K562 (cell line): ENCODE results near the gene ZNF24. TPM values are rescaled to one million over a fixed set of nuclear protein-coding genes. Genes with fewer than 3 reads are reported as not detected.

Experiments used
- ARID1B ChIP-seq: fragments of 450-650 bp; IDR thresholded peaks from 2 replicates; pipeline ENCODE4 v1.6.1; 2016; ENCODE audit warnings: antibody characterized with exemption, mild to moderate bottlenecking, inconsistent platforms
- CHAMP1 ChIP-seq: fragments of 450-650 bp; IDR thresholded peaks from 2 replicates; pipeline ENCODE4 v1.6.1; 2016; ENCODE audit warnings: mild to moderate bottlenecking
- CREBBP ChIP-seq: IDR thresholded peaks from one replicate; pipeline ENCODE4 v1.6.1; 2012; ENCODE audit warnings: low read depth, mild to moderate bottlenecking, control low read depth, inconsistent platforms, low read length
- MAFF ChIP-seq: IDR thresholded peaks from 2 replicates; pipeline ENCODE4 v1.6.1; 2012; ENCODE audit warnings: low read length, improper control_type of control experiment
- MGA ChIP-seq: fragments of 450-650 bp; IDR thresholded peaks from 2 replicates; pipeline ENCODE4 v1.6.1; 2016; ENCODE audit warnings: mild to moderate bottlenecking, moderate library complexity
- NCOR1 ChIP-seq: fragments of 450-650 bp; IDR thresholded peaks from 2 replicates; pipeline ENCODE4 v1.6.1; 2016; ENCODE audit warnings: mild to moderate bottlenecking, moderate library complexity
- TAL1 ChIP-seq: fragments of 450-650 bp; IDR thresholded peaks from 2 replicates; pipeline ENCODE4 v1.6.1; 2016; ENCODE audit warnings: mild to moderate bottlenecking
- ZBTB12 ChIP-seq: fragments of 250-450 bp; sonication (Bioruptor Pico); IDR thresholded peaks from 2 replicates; pipeline ENCODE4 v1.4.0; 2020
- ZFP91 ChIP-seq: sonication (generic); formaldehyde crosslinking; IDR thresholded peaks from 2 replicates; pipeline ENCODE4 v1.8.0; 2022; ENCODE audit warnings: mild to moderate bottlenecking, missing genetic modification reagents
- ZNF511 ChIP-seq: sonication (generic); formaldehyde crosslinking; IDR thresholded peaks from 2 replicates; pipeline ENCODE4 v1.8.0; 2022; ENCODE audit warnings: mild to moderate bottlenecking, missing genetic modification reagents
- polyA plus RNA-seq, 8 experiments: library from polyadenylated mRNA; depleted of rRNA in 4 of 8; stranded (reverse) in 5 of 8; unstranded in 3 of 8; fragments of >200 nt; fragmentation: Nextera tagmentation in 2 of 8; fragmentation: Illumina TruSeq in 1 of 8; extraction: Ambion mirVana in 2 of 8; extraction: Trizol in 1 of 8; gene quantifications; 2 replicates each; pipeline versions ENCODE4 v1.2.1 to v1.2.3, GENCODE V29; 2011 to 2014; ENCODE audit warnings: inconsistent platforms in 1 of 8, missing spikeins in 1 of 8
- total RNA-seq, 7 experiments: library from RNA; depleted of rRNA in 6 of 7; stranded (reverse); fragments of >200 nt in 6 of 7; fragmentation: Illumina TruSeq in 2 of 7; extraction: Trizol in 2 of 7; gene quantifications; 2 replicates each; pipeline versions ENCODE4 v1.2.1 to v1.2.3, GENCODE V29; 2011 to 2021; ENCODE audit warnings: low replicate concordance in 1 of 7

ZNF24 gene
- total and polyA plus RNA-seq, 9 of the 15 experiments (the other 6 are each of a cell fraction or from before 2014, with no cell fraction given): 35.7 to 72.8 (median 54.1) TPM

- TF ChIP-seq MGA (peak; percentile 57), ZFP91 (peak; percentile 27; the same call in 1 of the 2 replicates), CHAMP1 (peak; percentile 96), ZBTB12 (peak; percentile 85), TAL1 (peak; percentile 42; the same call in 1 of the 2 replicates), NCOR1 (peak; percentile 42), CREBBP (no peak), ARID1B (peak; percentile 66), MAFF (0 out of 2 replicates have a peak, but pooled peaks have one; percentile 1), ZNF511 (peak; percentile 99)
Measured at GRCh38 chr18:35290094-35290735, 54.0 kb downstream of the ZNF24 start, which contains the start of gene ZSCAN30 (continued).
